ENCODE data around the gene FAM181A.

DNA sequence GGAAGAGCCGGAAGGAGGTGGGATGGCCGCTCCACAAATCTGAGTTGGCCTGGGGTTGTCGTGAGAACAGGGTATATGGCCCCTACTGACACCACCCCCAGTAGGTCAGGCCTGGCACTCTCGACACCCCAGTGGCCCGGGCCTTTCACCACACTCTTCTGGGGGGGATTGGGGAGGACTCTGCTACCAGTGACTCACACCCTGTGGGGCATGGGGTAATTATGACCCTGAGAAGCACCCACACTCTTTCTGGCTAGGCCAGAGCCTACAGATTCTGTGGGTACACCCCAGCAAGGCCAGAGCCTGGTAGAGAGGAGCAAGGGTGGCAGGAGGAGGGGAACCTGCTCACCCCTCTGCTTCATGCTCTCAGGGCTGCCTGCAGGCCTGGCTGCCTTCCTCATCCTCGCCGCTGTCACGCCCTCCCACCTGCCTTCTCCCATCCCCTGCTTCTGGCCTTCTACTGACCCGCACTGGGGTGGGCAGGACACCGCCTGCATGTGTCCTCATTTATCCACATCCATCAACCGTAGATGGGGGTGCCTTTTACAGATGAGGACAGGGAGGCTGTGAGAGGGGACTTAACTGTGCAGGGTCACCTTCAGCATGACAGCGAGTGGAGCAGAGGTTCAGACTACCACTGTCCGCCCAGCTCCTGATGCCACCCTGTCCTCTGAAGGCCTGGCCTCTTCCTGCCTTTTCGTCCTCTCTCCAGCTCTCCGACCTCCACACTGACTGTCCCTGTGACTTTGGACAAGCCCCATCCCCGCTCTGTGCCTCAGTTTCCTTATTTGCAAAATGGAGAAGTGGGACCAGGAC lies 30.8 kb downstream of the FAM181A start:
- TF ChIP-seq CTCF (IDR thresholded peaks at IDR 0.05; ENCODE audit: insufficient read depth, low read length) (no peak), POLR2AphosphoS5 (IDR thresholded peaks at IDR 0.05; ENCODE audit: low read depth) (no peak), SPI1 (IDR thresholded peaks at IDR 0.05; ENCODE audit: borderline replicate concordance, low read depth) (no peak)
- TF ChIP-seq, protein P1, sequence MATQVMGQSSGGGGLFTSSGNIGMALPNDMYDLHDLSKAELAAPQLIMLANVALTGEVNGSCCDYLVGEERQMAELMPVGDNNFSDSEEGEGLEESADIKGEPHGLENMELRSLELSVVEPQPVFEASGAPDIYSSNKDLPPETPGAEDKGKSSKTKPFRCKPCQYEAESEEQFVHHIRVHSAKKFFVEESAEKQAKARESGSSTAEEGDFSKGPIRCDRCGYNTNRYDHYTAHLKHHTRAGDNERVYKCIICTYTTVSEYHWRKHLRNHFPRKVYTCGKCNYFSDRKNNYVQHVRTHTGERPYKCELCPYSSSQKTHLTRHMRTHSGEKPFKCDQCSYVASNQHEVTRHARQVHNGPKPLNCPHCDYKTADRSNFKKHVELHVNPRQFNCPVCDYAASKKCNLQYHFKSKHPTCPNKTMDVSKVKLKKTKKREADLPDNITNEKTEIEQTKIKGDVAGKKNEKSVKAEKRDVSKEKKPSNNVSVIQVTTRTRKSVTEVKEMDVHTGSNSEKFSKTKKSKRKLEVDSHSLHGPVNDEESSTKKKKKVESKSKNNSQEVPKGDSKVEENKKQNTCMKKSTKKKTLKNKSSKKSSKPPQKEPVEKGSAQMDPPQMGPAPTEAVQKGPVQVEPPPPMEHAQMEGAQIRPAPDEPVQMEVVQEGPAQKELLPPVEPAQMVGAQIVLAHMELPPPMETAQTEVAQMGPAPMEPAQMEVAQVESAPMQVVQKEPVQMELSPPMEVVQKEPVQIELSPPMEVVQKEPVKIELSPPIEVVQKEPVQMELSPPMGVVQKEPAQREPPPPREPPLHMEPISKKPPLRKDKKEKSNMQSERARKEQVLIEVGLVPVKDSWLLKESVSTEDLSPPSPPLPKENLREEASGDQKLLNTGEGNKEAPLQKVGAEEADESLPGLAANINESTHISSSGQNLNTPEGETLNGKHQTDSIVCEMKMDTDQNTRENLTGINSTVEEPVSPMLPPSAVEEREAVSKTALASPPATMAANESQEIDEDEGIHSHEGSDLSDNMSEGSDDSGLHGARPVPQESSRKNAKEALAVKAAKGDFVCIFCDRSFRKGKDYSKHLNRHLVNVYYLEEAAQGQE (IDR thresholded peaks at IDR 0.05; ENCODE audit: insufficient replicate concordance, low read depth): no peak
